Cardiac fibroblast (primary cell): ENCODE results near the gene ZFYVE28.

Experiments used
- DNase-seq, 2 donors: peaks; one replicate each; pipeline versions ENCODE4 v3.0.0 to v3.0.0-alpha.2; 2010; ENCODE audit warnings: low read depth in 2 of 2
- H3K4me3 ChIP-seq, 2 donors: replicated peaks in 1 of 2; 1 replicate in 1 of 2; 2 replicates in 1 of 2; pipeline ENCODE4 v1.5.1; 2011; ENCODE audit warnings: low read depth in 2 of 2, low read length in 2 of 2, mild to moderate bottlenecking in 2 of 2, moderate library complexity in 1 of 2
- CTCF ChIP-seq: IDR thresholded peaks from one replicate; pipeline ENCODE4 v1.5.1; 2011; ENCODE audit warnings: low read depth, mild to moderate bottlenecking, low read length, inconsistent platforms

The ZFYVE28 gene

GRCh38 chr4:2353222-2354107 is 65.0 kb downstream of the ZFYVE28 start:
- peak in 1 of 2 donors; percentile 66 for DNase-seq
- H3K4me3 ChIP-seq = no peak overlapping the region
- TF ChIP-seq CTCF = no peak

GRCh38 chr4:2352729-2353221 is 65.7 kb downstream of the ZFYVE28 start:
- no peak for TF ChIP-seq CTCF

GRCh38 chr4:2352171-2352570 is 66.3 kb downstream of the ZFYVE28 start:
- no peak overlapping the region for H3K4me3 ChIP-seq
- DNase-seq = no peak
- no peak for TF ChIP-seq CTCF

More at GRCh38 chr4:2352729-2353221, 65.7 kb downstream of the ZFYVE28 start:
- no peak overlapping the region for H3K4me3 ChIP-seq
- no peak for DNase-seq

- no peak overlapping the region for H3K4me3 ChIP-seq
- no peak for TF ChIP-seq CTCF
- DNase-seq = no peak
Observed at GRCh38 chr4:2350982-2351381, 67.5 kb downstream of the ZFYVE28 start.

GRCh38 chr4:2348786-2349185 is 69.7 kb downstream of the ZFYVE28 start:
- no peak overlapping the region for H3K4me3 ChIP-seq
- DNase-seq = no peak
- TF ChIP-seq CTCF = no peak

GRCh38 chr4:2347190-2347589 is 71.3 kb downstream of the ZFYVE28 start:
- no peak for DNase-seq
- no peak for TF ChIP-seq CTCF
- H3K4me3 ChIP-seq = no peak overlapping the region
